DND-41 (cell line): ENCODE data around the gene C1orf35.

ENCODE experiments used
- EZH2 ChIP-seq: IDR thresholded peaks from 3 replicates; pipeline ENCODE4 v1.6.1; 2012; ENCODE audit warnings: borderline replicate concordance, low read depth, mild to moderate bottlenecking, moderate library complexity, low read length, inconsistent platforms; ENCODE audit not compliant: severe bottlenecking
- TF ChIP-seq, protein P1 (sequence below): IDR thresholded peaks from 2 replicates; pipeline ENCODE4 v1.5.1; 2012; ENCODE audit warnings: borderline replicate concordance, low read length, moderate library complexity, mild to moderate bottlenecking; ENCODE audit not compliant: poor library complexity, severe bottlenecking; ENCODE audit errors: extremely low read depth

DNA sequence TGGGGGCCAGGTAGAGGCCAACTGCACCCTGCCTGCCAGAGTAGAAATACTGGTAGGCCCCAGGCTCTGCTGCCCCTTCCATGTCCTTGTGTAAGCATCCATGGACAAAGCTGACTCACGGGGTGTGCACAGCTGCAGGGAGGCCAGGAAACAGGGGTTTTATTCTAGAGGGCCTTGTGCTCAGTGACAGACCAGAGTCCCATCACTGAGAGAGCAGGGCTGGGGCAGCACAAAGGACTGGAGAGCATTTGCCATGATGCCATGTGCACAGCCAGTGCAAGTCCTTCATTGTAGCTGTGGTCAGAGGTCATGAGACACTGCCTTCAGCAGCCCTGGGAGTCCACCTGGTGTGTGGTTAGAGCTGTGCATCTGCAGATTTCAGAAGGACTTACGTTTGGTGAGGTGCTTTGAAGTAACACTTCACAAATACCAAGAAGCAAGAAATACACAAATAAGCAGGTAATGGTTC lies 12.5 kb downstream of the C1orf35 start:
- TF ChIP-seq, protein P1, sequence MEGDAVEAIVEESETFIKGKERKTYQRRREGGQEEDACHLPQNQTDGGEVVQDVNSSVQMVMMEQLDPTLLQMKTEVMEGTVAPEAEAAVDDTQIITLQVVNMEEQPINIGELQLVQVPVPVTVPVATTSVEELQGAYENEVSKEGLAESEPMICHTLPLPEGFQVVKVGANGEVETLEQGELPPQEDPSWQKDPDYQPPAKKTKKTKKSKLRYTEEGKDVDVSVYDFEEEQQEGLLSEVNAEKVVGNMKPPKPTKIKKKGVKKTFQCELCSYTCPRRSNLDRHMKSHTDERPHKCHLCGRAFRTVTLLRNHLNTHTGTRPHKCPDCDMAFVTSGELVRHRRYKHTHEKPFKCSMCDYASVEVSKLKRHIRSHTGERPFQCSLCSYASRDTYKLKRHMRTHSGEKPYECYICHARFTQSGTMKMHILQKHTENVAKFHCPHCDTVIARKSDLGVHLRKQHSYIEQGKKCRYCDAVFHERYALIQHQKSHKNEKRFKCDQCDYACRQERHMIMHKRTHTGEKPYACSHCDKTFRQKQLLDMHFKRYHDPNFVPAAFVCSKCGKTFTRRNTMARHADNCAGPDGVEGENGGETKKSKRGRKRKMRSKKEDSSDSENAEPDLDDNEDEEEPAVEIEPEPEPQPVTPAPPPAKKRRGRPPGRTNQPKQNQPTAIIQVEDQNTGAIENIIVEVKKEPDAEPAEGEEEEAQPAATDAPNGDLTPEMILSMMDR: no peak
- no peak for TF ChIP-seq EZH2
